BE2C (cell line): ENCODE measurements around the gene TPX2.
"Not testable (repeated sequence)": the region's sequence is repeated elsewhere in the genome, so short reads cannot be mapped to it uniquely, and the experiment has no call there.

Source experiments
- DNase-seq: peaks from one replicate; pipeline ENCODE4 v3.0.0-alpha.2; 2020
- H3K27me3 ChIP-seq: fragments of 250-450 bp; sonication (Bioruptor Pico); 2 replicates; pipeline ENCODE4 v1.5.1; 2020; ENCODE audit warnings: mild to moderate bottlenecking
- H3K36me3 ChIP-seq: fragments of 250-450 bp; sonication (Bioruptor Pico); 2 replicates; pipeline ENCODE4 v1.5.1; 2020; ENCODE audit warnings: mild to moderate bottlenecking
- H3K4me1 ChIP-seq: fragments of 250-450 bp; sonication (Bioruptor Pico); 2 replicates; pipeline ENCODE4 v1.5.1; 2020
- H3K4me3 ChIP-seq: 2 replicates; pipeline ENCODE4 v1.5.1; 2011; ENCODE audit warnings: low read depth, low read length
- H3K9me3 ChIP-seq: fragments of 250-450 bp; sonication (Bioruptor Pico); 2 replicates; pipeline ENCODE4 v1.5.1; 2020
- CTCF ChIP-seq: IDR thresholded peaks from 2 replicates; pipeline ENCODE4 v1.5.1; 2012; ENCODE audit warnings: mild to moderate bottlenecking, low read depth, low read length

The TPX2 gene

GRCh38 chr20:31823360-31824124, 84.5 kb downstream of the TPX2 start:
- H3K4me3 ChIP-seq = no peak overlapping the region
- no peaks in the 10 kb centered on the region for H3K27me3 ChIP-seq
- DNase-seq = no peak

DNA sequence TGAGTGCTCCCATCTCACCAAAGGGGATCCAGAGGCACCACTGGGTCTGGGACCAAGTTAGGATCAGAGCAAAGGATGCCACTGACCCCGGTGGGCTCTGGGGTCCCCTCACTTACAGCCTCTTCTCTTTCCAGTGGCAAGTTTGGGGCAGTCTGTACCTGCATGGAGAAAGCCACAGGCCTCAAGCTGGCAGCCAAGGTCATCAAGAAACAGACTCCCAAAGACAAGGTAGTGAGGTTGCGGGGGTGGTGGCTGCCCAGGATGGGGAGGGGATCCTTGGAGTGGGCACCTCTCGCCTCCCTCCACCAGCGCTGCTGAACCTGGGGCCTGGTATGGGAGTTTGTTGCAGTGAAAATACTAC, 85.0 kb downstream of the TPX2 start:
- DNase-seq = no peak
- no peaks in the 10 kb centered on the region for H3K9me3 ChIP-seq
- no peaks in the 10 kb centered on the region for H3K36me3 ChIP-seq
- H3K4me3 ChIP-seq = no peak overlapping the region
- TF ChIP-seq CTCF = no peak
- H3K27me3 ChIP-seq = no peaks in the 10 kb centered on the region
- no peaks in the 10 kb centered on the region for H3K4me1 ChIP-seq

More at GRCh38 chr20:31823360-31824124, 84.5 kb downstream of the TPX2 start:
- TF ChIP-seq CTCF = no peak
- Histone ChIP-seq H3K36me3 (no peaks in the 10 kb centered on the region), H3K9me3 (no peaks in the 10 kb centered on the region), H3K4me1 (no peaks in the 10 kb centered on the region)

DNA sequence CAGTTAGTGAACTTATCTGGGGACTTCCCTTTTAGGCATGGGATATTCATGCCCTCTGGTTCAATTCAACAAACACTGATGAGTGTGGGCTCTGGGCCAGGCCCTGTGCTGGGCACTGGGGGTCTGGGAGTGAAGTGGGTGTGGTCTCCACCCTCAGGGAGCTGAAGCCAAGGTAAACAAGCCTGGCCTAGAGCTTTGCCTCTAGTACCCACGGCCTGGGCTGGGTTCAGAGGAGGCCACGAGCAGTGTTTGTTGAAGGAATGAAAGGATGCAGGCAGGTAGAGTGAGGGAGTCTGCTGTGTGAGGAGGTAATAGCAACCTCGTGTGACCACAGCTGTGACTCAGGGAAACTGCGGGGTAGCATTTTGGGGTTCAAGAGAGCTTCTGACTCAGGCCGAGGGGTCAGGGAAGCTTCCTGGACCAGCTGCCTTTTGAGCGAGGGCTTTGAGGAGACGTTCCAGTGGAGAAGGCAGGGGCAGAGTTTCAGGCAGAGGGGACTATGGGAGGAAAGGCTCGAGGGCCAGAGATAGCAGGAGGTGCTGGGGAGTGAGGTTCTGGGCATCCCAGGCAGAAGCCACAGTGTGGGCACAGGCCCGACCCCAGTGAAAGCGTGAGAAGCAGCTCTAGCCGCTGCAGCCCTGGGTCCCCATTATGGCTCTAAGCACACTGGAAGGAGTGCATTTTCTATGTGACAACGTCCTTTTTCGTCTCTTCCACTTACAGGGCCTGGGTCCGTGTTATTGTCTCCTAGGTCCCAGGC, 85.6 kb downstream of the TPX2 start:
- Histone ChIP-seq H3K4me3 (no peak overlapping the region), H3K9me3 (no peaks in the 10 kb centered on the region), H3K4me1 (no peaks in the 10 kb centered on the region), H3K27me3 (no peaks in the 10 kb centered on the region), H3K36me3 (no peaks in the 10 kb centered on the region)
- no peak for DNase-seq
- TF ChIP-seq CTCF = no peak

DNA sequence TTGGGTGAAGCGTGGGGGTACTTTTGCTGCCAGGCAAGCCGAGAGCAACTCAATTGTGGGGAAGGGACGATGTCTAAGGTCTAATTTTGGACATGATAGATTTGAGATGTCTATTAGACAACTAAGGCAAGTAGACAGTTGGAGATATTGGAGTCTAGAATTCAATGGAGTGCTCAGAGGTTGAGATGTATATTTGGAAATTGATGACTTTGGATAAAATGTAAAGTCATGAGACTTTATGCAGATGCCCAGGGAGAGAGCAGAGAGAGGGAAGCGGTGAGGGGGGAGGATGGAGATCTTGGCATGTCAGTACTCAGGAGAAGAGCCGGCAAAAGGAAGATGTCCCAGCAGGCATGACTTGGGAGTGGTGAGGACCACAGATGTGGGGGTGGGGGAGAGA, 87.0 kb downstream of the TPX2 start:
- no peaks in the 10 kb centered on the region for H3K4me1 ChIP-seq
- no peak for TF ChIP-seq CTCF

GRCh38 chr20:31827059-31827458, 88.0 kb downstream of the TPX2 start:
- Histone ChIP-seq H3K4me1 (no peaks in the 10 kb centered on the region), H3K27me3 (no peaks in the 10 kb centered on the region), H3K9me3 (no peaks in the 10 kb centered on the region), H3K36me3 (no peaks in the 10 kb centered on the region), H3K4me3 (no peak overlapping the region)
- no peak for TF ChIP-seq CTCF
- no peak for DNase-seq

More for the DNA sequence above, 87.0 kb downstream of the TPX2 start:
- no peaks in the 10 kb centered on the region for H3K36me3 ChIP-seq
- H3K27me3 ChIP-seq = no peaks in the 10 kb centered on the region
- H3K9me3 ChIP-seq = no peaks in the 10 kb centered on the region
- no peak for DNase-seq
- no peak overlapping the region for H3K4me3 ChIP-seq

- H3K36me3 ChIP-seq, H3K4me3 ChIP-seq, H3K4me1 ChIP-seq, H3K9me3 ChIP-seq, DNase-seq, H3K27me3 ChIP-seq: not testable (repeated sequence)
These were observed 88.9 kb downstream of the TPX2 start for GRCh38 chr20:31828016-31828415.
